ENCODE measurements around the gene ABCA9.

The ABCA9 gene

GRCh38 chr17:68937890-68938514 lies 122.7 kb downstream of the ABCA9 start:
- no peak for DNase-seq (ENCODE audit: low read depth, low spot score)
- H3K4me3 ChIP-seq (ENCODE audit: low read length), result no peak overlapping the region

DNA sequence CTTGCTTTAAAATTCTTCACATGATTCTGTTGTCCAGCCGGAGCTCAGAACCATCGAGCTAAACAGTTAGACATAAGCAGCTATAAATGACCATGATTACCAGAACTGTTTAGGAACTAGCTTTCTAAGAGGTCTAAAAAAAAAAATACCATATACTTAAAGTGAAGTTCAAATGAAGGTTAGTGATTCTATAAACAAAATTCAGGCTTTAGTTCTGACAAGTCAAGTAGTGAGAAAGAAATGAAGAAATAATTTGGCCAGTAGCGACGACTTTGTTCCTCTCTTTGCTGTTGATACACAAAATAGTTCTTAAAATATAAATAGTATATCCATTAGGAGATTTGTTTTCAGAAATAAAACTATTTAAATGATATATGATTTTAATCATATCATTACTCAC lies 133.2 kb downstream of the ABCA9 start:
- no peak for DNase-seq (ENCODE audit: low read depth, low spot score)

GRCh38 chr17:68924793-68925720 lies 135.7 kb downstream of the ABCA9 start:
- no peak for DNase-seq (ENCODE audit: low read depth, low spot score)
- no peak overlapping the region for H3K4me3 ChIP-seq (ENCODE audit: low read length)

More for the DNA sequence above, 133.2 kb downstream of the ABCA9 start:
- H3K4me3 ChIP-seq (ENCODE audit: low read length), result no peak overlapping the region

All from Jurkat, Clone E6-1 (cell line).